ENCODE data around the gene ZNF697.

The ZNF697 gene

GRCh38 chr1:119662034-119662437 is 14.0 kb upstream of the ZNF697 start:
- no peak for DNase-seq (ENCODE audit: low read depth)

DNA sequence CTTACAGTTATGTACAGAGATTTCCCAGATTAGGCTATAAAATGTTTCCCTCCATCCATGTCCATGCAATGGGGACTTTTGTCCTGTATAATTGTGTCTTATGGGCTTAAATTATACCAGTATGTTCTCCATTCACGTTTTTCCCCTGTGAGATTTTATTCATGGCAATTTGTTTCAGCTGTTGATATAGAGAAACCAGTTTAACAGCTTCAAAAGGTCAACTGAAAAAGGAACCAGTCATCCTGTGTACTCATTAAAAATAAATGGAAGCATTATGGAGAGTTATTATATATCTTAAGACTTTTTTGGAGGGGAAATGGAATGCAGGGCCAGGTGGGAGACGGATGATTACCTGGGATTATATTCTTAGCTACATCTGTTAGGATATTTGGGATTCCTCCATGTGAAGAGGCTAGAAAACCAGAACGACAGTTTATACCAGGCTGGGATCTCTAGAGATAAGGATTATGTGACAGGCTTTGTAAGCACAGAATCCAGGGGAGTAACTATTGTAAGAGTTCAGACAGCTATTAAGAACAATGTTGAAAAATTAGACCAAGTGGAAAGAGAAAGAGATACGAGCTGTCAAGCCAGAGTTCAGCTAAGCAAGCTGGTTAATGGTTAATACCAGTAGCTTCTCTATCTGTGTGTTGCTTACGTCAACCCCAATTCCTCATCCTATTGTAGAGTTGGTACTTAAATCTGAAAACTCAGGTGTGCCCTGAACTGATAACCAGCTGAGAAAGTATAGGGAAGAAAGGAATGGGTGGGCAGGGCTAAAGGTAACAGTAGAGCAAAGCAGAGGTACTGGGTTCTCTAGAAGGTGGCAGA is 12.4 kb upstream of the ZNF697 start:
- DNase-seq (ENCODE audit: low read depth), result no peak

- DNase-seq (ENCODE audit: low read depth), result no peak
Measured at GRCh38 chr1:119659628-119660027, 11.6 kb upstream of the ZNF697 start.

GRCh38 chr1:119656410-119656955 is 8.4 kb upstream of the ZNF697 start:
- no peak for DNase-seq (ENCODE audit: low read depth)

GRCh38 chr1:119655154-119655553 is 7.1 kb upstream of the ZNF697 start:
- DNase-seq (ENCODE audit: low read depth), result no peak

GRCh38 chr1:119653839-119654170 is 5.7 kb upstream of the ZNF697 start:
- DNase-seq (ENCODE audit: low read depth), result no peak

DNA sequence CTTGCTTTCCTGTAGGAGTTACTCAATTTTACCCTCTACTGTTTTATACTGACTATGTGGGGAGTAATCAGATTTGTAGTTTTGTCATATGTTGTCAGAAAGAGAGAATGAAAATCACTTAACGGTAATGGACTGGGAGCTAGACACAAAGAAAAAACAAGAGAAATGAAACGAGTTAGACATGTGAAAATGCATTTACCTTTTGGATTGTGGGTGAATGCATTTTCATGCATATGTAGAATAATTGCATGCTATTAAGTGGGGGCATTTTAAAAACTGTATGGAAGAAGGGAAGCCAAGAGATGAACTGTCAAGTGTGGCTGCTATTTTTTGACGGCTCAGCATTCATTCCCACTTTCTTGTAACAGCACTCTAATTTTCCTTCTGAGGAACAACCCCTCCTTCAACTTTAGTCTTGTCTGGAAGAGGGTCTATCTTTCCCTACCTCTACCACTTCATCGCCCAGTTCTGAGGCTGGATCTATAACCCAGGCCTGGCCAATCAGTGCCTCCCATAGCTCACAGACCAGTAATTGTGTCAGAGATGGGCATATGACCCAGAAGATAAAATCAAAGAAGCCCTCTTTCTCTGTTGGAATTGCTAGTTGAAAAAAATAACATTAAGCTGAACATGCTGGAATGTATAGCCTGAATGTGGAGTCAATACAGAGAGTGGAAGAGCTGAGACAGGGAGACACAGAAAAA is 5.2 kb upstream of the ZNF697 start:
- no peak for DNase-seq (ENCODE audit: low read depth)

DNA sequence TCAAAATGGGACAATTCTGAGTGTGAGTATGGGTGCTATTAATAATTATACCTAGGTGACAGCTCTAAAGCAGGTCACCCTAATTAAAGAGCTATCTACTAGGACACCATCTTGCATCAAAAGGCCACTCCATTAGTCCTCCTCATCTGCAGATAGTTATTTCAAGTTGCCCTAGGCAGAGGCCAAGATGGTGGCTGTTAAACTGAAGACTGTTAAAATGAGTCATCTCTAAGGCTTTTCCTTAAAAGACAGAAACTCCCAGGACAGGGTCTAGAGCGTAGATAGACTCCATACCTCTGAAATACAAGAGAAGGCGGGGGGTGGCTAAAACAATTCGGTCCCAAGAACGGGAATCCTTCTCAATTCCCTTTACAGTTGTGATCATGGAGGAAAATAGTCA is 4.5 kb upstream of the ZNF697 start:
- DNase-seq (ENCODE audit: low read depth), result no peak

- no peak for DNase-seq (ENCODE audit: low read depth)
Measured at GRCh38 chr1:119651641-119652040, 3.6 kb upstream of the ZNF697 start.

GRCh38 chr1:119651133-119651532 is 3.1 kb upstream of the ZNF697 start:
- no peak for DNase-seq (ENCODE audit: low read depth)

- no peak for DNase-seq (ENCODE audit: low read depth)
Measured at GRCh38 chr1:119648620-119649004, 546 bp upstream of the ZNF697 start.

- DNase-seq (ENCODE audit: low read depth), result no peak
Measured at GRCh38 chr1:119647228-119647733, 785 bp downstream of the ZNF697 start.

- DNase-seq (ENCODE audit: low read depth), result no peak
Measured at GRCh38 chr1:119646521-119647227, 1.4 kb downstream of the ZNF697 start.

GRCh38 chr1:119639109-119639508 is 9.0 kb downstream of the ZNF697 start:
- DNase-seq (ENCODE audit: low read depth), result no peak

DNA sequence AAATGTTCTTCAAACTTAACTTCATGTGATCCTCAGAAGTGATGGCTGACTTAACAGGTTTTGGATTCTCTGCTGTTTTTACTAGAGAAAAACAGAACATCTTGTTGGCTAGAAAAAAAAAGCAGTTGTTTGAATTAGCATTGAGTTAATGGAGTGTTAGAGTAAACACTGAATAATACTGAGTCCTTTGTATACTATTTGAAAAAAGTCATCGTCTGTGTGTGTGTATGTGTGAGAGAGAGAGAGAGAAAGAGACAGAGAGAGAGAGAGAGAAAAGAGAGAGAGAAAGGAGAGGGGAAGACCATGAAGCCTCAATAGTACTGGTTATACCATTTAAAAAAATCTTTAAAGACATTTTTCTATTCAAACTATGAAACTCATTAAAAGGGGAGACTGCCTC is 10.4 kb downstream of the ZNF697 start:
- DNase-seq (ENCODE audit: low read depth), result no peak

- DNase-seq (ENCODE audit: low read depth), result no peak
Measured at GRCh38 chr1:119636491-119637089, 11.5 kb downstream of the ZNF697 start.

DNA sequence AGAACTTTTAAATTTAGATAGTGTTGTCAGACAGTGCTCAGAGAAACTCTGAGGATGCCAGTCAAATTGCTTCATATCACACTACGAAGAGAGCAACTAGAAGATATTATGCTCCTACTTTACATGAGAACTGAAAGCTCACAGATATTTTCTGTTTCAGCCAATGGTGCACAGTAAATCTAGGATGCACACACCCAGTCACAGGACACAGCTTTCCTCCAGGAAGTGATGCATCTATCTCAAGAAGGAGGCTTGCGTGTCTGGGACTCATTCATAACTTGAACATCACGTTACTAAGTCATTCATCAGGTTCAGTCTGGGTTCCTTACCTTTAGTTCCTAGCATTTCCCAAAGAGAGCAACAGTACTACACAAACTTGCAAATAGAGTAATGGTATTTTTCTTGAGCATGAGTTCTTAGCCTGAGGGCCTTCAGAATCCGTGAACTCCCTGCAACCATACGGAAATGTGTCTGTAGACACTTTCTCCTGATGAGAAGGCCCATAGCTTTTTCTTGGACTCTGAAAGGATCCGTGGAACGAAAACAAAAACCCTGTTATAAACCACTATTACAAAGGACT is 12.2 kb downstream of the ZNF697 start:
- DNase-seq (ENCODE audit: low read depth), result no peak

GRCh38 chr1:119634016-119634415 is 14.1 kb downstream of the ZNF697 start:
- no peak for DNase-seq (ENCODE audit: low read depth)

- DNase-seq (ENCODE audit: low read depth), result no peak
Measured at GRCh38 chr1:119633575-119633974, 14.5 kb downstream of the ZNF697 start.

DNA sequence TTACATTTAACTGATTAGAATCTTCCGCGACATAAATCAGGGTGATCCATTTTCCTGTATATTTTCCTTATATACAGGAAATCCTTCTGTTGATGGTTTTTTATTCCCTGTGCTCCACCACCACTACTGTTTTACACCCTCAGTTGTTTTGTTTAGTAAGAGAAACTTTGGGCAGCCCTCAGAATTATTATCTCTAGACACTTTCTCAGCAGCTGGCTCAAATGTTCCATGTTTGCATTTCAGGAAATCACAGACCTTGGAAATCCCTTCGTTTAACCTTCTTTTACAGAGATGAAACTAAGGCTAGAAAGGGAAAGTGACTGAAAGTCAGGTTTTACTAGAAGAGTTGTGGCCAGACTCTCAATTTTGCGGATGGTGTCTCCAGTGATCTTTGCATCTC is 15.2 kb downstream of the ZNF697 start:
- DNase-seq (ENCODE audit: low read depth), result no peak

DNA sequence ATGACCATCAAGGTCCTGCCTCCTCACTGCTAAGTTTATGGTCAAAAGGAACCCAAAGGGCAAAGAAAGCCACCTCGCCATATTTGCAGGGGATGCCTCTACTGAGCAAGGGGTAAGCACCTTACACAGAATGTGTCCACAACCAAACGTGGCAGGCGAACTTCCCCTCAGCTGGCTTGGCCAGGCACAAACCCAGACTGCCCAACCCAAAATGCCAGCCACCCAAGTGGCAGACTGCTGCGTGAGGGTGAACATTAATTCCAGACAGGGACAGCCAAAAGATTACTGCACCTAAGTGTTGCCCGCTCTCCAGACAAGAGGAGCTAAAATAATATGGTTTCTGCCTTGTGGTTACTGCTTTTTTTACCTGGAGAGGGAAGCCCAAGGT is 16.0 kb downstream of the ZNF697 start:
- no peak for DNase-seq (ENCODE audit: low read depth)

Measured in activated gamma-delta T cell treated with anti-CD3 and anti-CD28 coated beads, Interleukin-2, amount 50 U/mL, for 16 hours (primary cell).